ENCODE measurements around the gene C2CD2. TPM values are rescaled to one million over a fixed set of nuclear protein-coding genes. Genes with fewer than 3 reads are reported as not detected.
A peak's percentile ranks its signal among the peaks of the same experiment; 100 is the strongest.
"Not testable (repeated sequence)": the region's sequence is repeated elsewhere in the genome, so short reads cannot be mapped to it uniquely, and the experiment has no call there.

C2CD2 gene
- total RNA-seq, 3 donors from 2014 or later: 9.4 to 29.1 (median 17.8) TPM

GRCh38 chr21:41954654-41955499 is 1.1 kb upstream of the C2CD2 start:
- Histone ChIP-seq H3K4me3 (no peak overlapping the region), H3K9me3 (no peaks in the 10 kb centered on the region), H3K4me1 (ENCODE audit: low read depth) (peaks cover 7% of the 10 kb centered on the region), H3K36me3 (ENCODE audit: low read depth) (no peaks in the 10 kb centered on the region)
- TF ChIP-seq CTCF (IDR thresholded peaks at IDR 0.05): no peak
- DNase-seq (no peak), ATAC-seq (no peak)
- intact Hi-C loops (cut with DNase I, micrococcal nuclease): no loop called here

GRCh38 chr21:41953249-41953830 is 478 bp downstream of the C2CD2 start:
- DNase-seq (peak in 1 of 3 donors; percentile 63), ATAC-seq (peak; percentile 45)
- no peak for TF ChIP-seq CTCF (IDR thresholded peaks at IDR 0.05)
- Histone ChIP-seq H3K36me3 (ENCODE audit: low read depth) (no peaks in the 10 kb centered on the region), H3K4me1 (ENCODE audit: low read depth) (peaks cover 7% of the 10 kb centered on the region), H3K9me3 (no peaks in the 10 kb centered on the region), H3K4me3 (peak overlapping the region; percentile 42)
- intact Hi-C loops (cut with DNase I, micrococcal nuclease): no loop called here

GRCh38 chr21:41952568-41953248 is 1.1 kb downstream of the C2CD2 start:
- TF ChIP-seq CTCF (IDR thresholded peaks at IDR 0.05): no peak
- Histone ChIP-seq H3K4me3 (peak overlapping the region; percentile 42), H3K9me3 (no peaks in the 10 kb centered on the region), H3K4me1 (ENCODE audit: low read depth) (peaks cover 7% of the 10 kb centered on the region), H3K36me3 (ENCODE audit: low read depth) (no peaks in the 10 kb centered on the region)
- peak in 2 of 3 donors; percentile 27 to 50 for DNase-seq
- peak; percentile 16 for ATAC-seq
- intact Hi-C loops (cut with DNase I, micrococcal nuclease): no loop called here

- Histone ChIP-seq H3K9me3 (no peaks in the 10 kb centered on the region), H3K4me1 (ENCODE audit: low read depth) (peaks cover 7% of the 10 kb centered on the region), H3K36me3 (ENCODE audit: low read depth) (no peaks in the 10 kb centered on the region), H3K4me3 (no peak overlapping the region)
- ATAC-seq (no peak), DNase-seq (no peak)
- intact Hi-C loops (cut with DNase I, micrococcal nuclease): no loop called here
- TF ChIP-seq CTCF (IDR thresholded peaks at IDR 0.05): no peak
Measured at GRCh38 chr21:41951876-41952567, 1.8 kb downstream of the C2CD2 start.

GRCh38 chr21:41950941-41951351 is 2.9 kb downstream of the C2CD2 start:
- Histone ChIP-seq H3K4me1 (ENCODE audit: low read depth) (peaks cover 7% of the 10 kb centered on the region), H3K4me3 (no peak overlapping the region), H3K9me3 (no peaks in the 10 kb centered on the region), H3K36me3 (ENCODE audit: low read depth) (no peaks in the 10 kb centered on the region)
- DNase-seq: no peak
- no peak for ATAC-seq
- intact Hi-C loops (cut with DNase I, micrococcal nuclease): no loop called here
- TF ChIP-seq CTCF (IDR thresholded peaks at IDR 0.05): no peak

GRCh38 chr21:41949631-41950030 is 4.2 kb downstream of the C2CD2 start:
- H3K4me1 ChIP-seq (ENCODE audit: low read depth); ATAC-seq; H3K4me3 ChIP-seq; intact Hi-C loops (cut with DNase I, micrococcal nuclease); H3K9me3 ChIP-seq; H3K36me3 ChIP-seq (ENCODE audit: low read depth); DNase-seq: not testable (repeated sequence)

All from mucosa of descending colon (tissue), 3 donors.